Endothelial cell of umbilical vein (primary cell): ENCODE measurements around the gene LEMD1.

Experiments used
- CTCF ChIP-seq, 2 donors: IDR thresholded peaks; 1 replicate in 1 of 2; 2 replicates in 1 of 2; pipeline ENCODE4 v1.5.1; 2011; ENCODE audit warnings: low read length in 2 of 2, mild to moderate bottlenecking in 2 of 2, moderate library complexity in 2 of 2, control low read depth in 1 of 2, inconsistent platforms in 1 of 2, low read depth in 1 of 2; ENCODE audit not compliant: insufficient read depth in 1 of 2; ENCODE audit errors: extremely low read depth in 1 of 2
- EZH2 ChIP-seq: IDR thresholded peaks from 2 replicates; pipeline ENCODE4 v1.6.1; 2012; ENCODE audit warnings: borderline replicate concordance, low read depth, mild to moderate bottlenecking, moderate library complexity, low read length, inconsistent platforms; ENCODE audit not compliant: severe bottlenecking
- GATA2 ChIP-seq: IDR thresholded peaks from 2 replicates; pipeline ENCODE4 v1.7.0; 2011; ENCODE audit warnings: low read depth, mild to moderate bottlenecking, moderate library complexity, mixed read lengths, low read length; ENCODE audit not compliant: insufficient read length, insufficient read depth
- POLR2A ChIP-seq: IDR thresholded peaks from 2 replicates; pipeline ENCODE4 v1.6.1; 2012; ENCODE audit warnings: low read depth, mild to moderate bottlenecking, control low read depth, low read length
- POLR2AphosphoS5 ChIP-seq: IDR thresholded peaks from 2 replicates; pipeline ENCODE4 v1.6.1; 2012; ENCODE audit warnings: low read depth, mild to moderate bottlenecking, control low read depth, low read length, moderate library complexity; ENCODE audit not compliant: insufficient read depth

- TF ChIP-seq CTCF (IDR thresholded peaks at IDR 0.05; ENCODE audit: extremely low read depth in 1 of 2, insufficient read depth in 1 of 2, low read depth in 1 of 2, low read length in 2 of 2), result no peak
- no peak for TF ChIP-seq POLR2AphosphoS5
- no peak for TF ChIP-seq POLR2A
- TF ChIP-seq EZH2, result no peak
- no peak for TF ChIP-seq GATA2
These were observed 68.2 kb downstream of the LEMD1 start for GRCh38 chr1:205353612-205354011.
